Activated naive CD8-positive, alpha-beta T cell treated with anti-CD3 and anti-CD28 coated beads, Interleukin-2, amount 50 U/mL, for 24 hours (primary cell): ENCODE data around the gene DROSHA.
"Not testable (repeated sequence)": the region's sequence is repeated elsewhere in the genome, so short reads cannot be mapped to it uniquely, and the experiment has no call there.

Experiments used
- ATAC-seq: fragments of 150-1000 bp; cut with Tn5 transposase; one replicate; pipeline ENCODE4 v1.10.0; 2021
- DNase-seq: peaks from one replicate; pipeline ENCODE4 v3.0.0; 2021
- H3K27ac Mint-ChIP-seq: one replicate; pipeline ENCODE4 v1.8.0; 2021; ENCODE audit warnings: mild to moderate bottlenecking, mixed read lengths
- H3K27me3 Mint-ChIP-seq: one replicate; pipeline ENCODE4 v1.8.0; 2021; ENCODE audit warnings: mixed read lengths
- H3K36me3 Mint-ChIP-seq: one replicate; pipeline ENCODE4 v1.8.0; 2021; ENCODE audit warnings: low read depth, mixed read lengths
- H3K4me1 Mint-ChIP-seq: one replicate; pipeline ENCODE4 v1.8.0; 2021; ENCODE audit warnings: mixed read lengths
- H3K4me3 Mint-ChIP-seq: one replicate; pipeline ENCODE4 v1.8.0; 2021; ENCODE audit warnings: mild to moderate bottlenecking, moderate library complexity, mixed read lengths
- H3K9me3 Mint-ChIP-seq: one replicate; pipeline ENCODE4 v1.8.0; 2021; ENCODE audit warnings: mixed read lengths

The DROSHA gene

DNA sequence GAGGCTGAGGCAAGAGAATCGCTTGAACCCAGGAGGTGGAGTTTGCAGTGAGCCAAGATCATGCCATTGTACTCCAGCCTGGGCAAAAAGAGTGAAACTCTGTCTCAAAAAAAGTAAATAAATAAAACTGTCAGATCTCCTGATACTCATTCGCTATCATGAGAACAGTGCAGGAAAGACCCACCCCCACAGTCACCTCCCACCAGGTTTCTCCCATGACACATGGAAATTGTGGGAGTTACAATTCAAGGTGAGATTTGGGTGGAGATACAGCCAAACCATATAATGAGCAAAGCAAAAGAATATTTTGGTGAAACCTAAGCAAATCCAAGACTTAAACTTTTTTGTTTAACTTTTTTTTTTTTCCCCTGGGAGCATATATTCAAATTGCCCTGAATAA is 17.2 kb upstream of the DROSHA start:
- not testable (repeated sequence) for H3K9me3 Mint-ChIP-seq, H3K27me3 Mint-ChIP-seq, DNase-seq, ATAC-seq, H3K27ac Mint-ChIP-seq, H3K4me3 Mint-ChIP-seq
- peaks cover 11% of the 10 kb centered on the region for H3K4me1 Mint-ChIP-seq
- H3K36me3 Mint-ChIP-seq: peaks cover 67% of the 10 kb centered on the region

DNA sequence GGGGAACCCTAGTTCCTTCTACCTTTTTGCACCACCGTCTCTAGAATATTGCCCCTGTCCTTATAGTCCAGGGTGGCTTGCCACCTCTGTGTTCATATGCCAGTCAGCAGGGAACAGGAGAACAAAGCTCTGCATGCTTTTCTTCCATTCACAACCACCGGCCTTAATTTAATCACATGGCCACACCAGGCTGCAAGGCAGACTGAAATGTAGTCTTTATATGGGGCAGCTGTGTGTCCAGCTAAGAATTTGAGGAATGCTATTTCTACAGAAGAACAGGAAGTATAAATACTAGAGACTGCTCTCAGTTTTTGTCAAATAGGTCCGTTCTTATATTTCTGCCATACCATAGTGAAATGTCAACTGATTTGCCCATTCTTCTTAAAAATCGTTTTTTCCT is 6.0 kb upstream of the DROSHA start:
- H3K9me3 Mint-ChIP-seq: no peaks in the 10 kb centered on the region
- H3K36me3 Mint-ChIP-seq: peaks cover 58% of the 10 kb centered on the region
- H3K27me3 Mint-ChIP-seq: no peaks in the 10 kb centered on the region
- no peak overlapping the region for H3K4me3 Mint-ChIP-seq
- DNase-seq (no peak), ATAC-seq (no peak)
- peaks cover 13% of the 10 kb centered on the region for H3K4me1 Mint-ChIP-seq
- no peak overlapping the region for H3K27ac Mint-ChIP-seq

DNA sequence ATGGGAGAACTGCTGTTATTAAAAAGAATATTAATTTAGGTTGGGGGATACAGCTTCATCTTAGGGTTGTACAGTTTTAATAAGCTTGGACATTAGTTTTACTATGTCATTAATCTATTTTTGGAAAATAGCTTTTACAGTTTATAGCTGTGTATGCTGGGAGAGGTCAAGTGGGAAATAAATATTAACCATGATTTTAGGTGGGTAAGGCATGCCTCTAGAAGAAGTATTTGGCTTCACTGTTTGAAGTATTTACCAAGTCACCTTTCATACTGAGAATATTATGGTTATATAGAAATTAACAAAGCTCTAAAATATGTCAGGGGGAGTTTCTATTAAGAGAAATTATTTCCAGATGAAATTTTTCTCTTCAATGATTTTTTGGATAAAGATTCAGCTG is 5.5 kb upstream of the DROSHA start:
- no peak overlapping the region for H3K27ac Mint-ChIP-seq
- peaks cover 13% of the 10 kb centered on the region for H3K4me1 Mint-ChIP-seq
- DNase-seq: no peak
- peaks cover 54% of the 10 kb centered on the region for H3K36me3 Mint-ChIP-seq
- no peaks in the 10 kb centered on the region for H3K27me3 Mint-ChIP-seq
- H3K4me3 Mint-ChIP-seq: no peak overlapping the region
- ATAC-seq: no peak
- no peaks in the 10 kb centered on the region for H3K9me3 Mint-ChIP-seq

DNA sequence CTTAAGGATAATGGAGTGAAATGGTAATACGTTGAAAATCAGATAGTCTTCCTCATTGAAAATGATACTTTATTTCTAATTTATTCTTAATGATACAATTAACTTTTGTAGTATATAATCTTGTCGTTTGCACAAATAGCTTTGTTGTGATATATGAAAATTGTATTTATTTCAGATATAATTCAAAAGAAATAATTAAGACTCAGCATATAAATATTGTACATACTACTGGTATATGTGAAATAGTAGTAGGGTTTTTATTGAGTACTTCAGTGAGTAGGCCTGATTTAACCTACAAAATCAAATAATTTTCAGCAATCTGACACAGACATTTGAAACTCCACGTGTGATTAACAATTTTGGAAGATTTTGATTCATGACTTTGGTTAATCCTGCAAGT is 5.0 kb upstream of the DROSHA start:
- peaks cover 13% of the 10 kb centered on the region for H3K4me1 Mint-ChIP-seq
- no peaks in the 10 kb centered on the region for H3K9me3 Mint-ChIP-seq
- DNase-seq: no peak
- no peak overlapping the region for H3K27ac Mint-ChIP-seq
- no peaks in the 10 kb centered on the region for H3K27me3 Mint-ChIP-seq
- H3K36me3 Mint-ChIP-seq: peaks cover 53% of the 10 kb centered on the region
- ATAC-seq: no peak
- no peak overlapping the region for H3K4me3 Mint-ChIP-seq

DNA sequence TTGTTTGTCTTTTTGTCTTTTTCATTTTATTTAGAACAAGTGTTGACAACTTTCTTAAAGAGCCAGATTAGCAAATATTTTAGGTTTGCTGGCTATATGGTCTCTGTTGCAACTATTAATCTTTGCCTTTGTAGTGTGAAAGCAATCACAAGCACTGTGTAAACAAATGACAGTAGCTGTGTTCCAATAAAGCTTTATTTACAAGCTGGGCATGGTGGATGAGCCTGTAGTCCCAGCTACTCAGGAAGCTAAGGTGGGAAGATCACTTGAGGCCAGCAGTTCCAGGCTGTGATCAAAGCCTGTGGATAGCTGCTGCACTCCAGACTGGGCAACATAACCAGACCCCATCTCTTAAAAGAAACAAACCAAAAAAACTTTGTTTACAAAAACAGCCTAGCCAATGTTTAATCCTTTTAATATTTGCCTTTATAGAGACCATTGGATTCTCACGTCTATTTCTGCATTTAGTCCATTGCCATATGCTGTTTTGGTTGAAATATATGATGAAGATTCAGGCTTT is 2.7 kb upstream of the DROSHA start:
- Mint-ChIP-seq H3K36me3 (peaks cover 55% of the 10 kb centered on the region), H3K27me3 (no peaks in the 10 kb centered on the region), H3K9me3 (no peaks in the 10 kb centered on the region), H3K4me3 (peak overlapping the region; percentile 98), H3K4me1 (peaks cover 33% of the 10 kb centered on the region), H3K27ac (no peak overlapping the region)
- no peak for ATAC-seq
- no peak for DNase-seq

DNA sequence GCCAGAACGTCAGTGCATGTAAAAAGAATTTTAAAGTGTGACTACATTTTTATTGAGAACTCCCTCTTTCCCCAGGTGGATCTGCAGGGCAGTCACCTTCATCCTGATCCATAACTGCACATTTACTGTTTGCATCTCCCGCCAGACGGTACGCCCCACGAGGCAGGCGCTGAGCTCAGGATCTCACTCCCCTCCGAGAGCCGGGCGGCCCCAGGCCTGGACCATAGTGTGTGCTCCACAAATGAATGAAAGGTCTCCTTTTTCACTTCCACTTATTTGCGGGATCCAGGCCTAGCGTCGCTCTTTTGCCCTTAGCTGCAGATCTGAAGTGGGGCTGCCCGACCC is 378 bp downstream of the DROSHA start:
- DNase-seq (peak; percentile 38), ATAC-seq (no peak)
- no peaks in the 10 kb centered on the region for H3K27me3 Mint-ChIP-seq
- peaks cover 41% of the 10 kb centered on the region for H3K4me1 Mint-ChIP-seq
- no peaks in the 10 kb centered on the region for H3K9me3 Mint-ChIP-seq
- H3K36me3 Mint-ChIP-seq: peaks cover 64% of the 10 kb centered on the region
- H3K4me3 Mint-ChIP-seq: peak overlapping the region; percentile 98
- H3K27ac Mint-ChIP-seq: peak overlapping the region; percentile 96

DNA sequence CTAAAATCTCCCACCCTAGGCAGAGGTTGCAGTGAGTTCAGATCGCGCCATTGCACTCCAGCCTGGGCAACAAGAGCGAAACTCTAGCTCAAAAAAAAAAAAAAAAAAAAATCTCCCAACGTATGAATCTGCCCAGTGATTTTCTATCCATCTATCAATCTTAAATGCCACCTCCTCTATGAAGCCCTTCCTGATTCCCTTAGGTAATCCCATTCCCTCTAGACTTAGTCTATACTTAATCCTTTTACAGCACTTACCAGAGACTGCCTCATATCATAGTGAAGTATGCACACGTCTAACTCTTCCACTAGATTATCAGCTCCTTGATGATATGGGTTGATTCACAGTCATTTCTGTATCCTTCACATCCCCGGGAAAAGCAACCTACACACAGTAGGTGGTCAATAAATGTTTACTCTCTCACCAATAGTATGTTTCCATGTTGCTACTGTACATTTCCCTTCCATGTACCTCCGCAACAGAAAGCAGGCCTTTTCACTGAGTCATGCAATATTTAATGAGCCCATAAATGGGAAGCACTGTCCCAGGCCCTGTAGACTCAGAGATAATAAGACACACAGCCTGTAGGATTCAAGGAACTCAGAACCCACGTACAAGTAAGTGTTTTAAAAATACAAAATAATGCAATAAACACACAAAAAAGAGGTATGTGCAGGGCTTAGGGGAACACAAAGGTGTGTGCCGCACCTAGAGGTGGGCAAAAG is 1.2 kb downstream of the DROSHA start:
- no peaks in the 10 kb centered on the region for H3K9me3 Mint-ChIP-seq
- DNase-seq (no peak), ATAC-seq (no peak)
- peaks cover 64% of the 10 kb centered on the region for H3K36me3 Mint-ChIP-seq
- H3K27ac Mint-ChIP-seq: peak overlapping the region; percentile 96
- H3K27me3 Mint-ChIP-seq: no peaks in the 10 kb centered on the region
- H3K4me1 Mint-ChIP-seq: peaks cover 41% of the 10 kb centered on the region
- H3K4me3 Mint-ChIP-seq: peak overlapping the region; percentile 98

DNA sequence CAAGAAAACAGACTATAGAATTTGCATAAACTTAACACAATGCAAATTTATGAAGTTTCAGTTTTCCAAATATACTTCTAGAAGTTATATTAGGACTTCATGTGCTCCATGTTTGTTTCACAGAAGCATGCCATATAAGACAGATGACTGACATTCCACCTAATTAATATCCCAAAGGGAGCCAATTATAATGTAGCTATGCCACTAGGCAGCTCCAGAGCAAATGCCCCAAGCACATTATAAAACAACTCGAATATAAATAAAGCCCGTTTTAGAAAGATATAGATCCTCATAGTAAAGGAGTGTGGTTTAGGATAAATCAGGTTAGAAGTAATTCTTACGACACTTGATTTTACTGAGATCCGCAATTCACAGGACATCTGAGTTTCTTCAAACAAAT is 8.9 kb downstream of the DROSHA start:
- no peak for ATAC-seq
- no peak overlapping the region for H3K27ac Mint-ChIP-seq

DNA sequence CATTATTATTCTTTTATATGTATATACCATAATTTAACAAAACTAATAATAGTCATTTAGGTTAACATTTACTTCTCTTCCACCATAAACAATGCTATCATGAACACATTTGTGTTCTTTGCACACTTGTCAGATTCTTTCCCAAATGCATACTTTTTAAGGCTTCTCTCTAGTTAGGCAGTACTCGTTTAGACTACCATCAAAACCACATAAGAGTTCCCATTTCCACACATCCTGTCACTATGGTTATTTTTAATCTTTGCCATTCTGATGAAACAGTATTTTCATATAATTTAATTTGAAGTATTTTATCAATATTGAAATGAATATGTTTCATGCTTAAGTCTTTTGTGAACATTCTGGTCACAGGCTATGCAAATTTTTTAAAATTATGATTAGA is 15.1 kb downstream of the DROSHA start:
- no peak overlapping the region for H3K27ac Mint-ChIP-seq
- no peak for DNase-seq
- no peak overlapping the region for H3K4me3 Mint-ChIP-seq
- peaks cover 39% of the 10 kb centered on the region for H3K36me3 Mint-ChIP-seq
- no peaks in the 10 kb centered on the region for H3K27me3 Mint-ChIP-seq
- no peaks in the 10 kb centered on the region for H3K9me3 Mint-ChIP-seq
- H3K4me1 Mint-ChIP-seq: peaks cover 4% of the 10 kb centered on the region
- no peak for ATAC-seq

More for the DNA sequence above, 8.9 kb downstream of the DROSHA start:
- no peak for DNase-seq
- H3K4me3 Mint-ChIP-seq: no peak overlapping the region
- H3K36me3 Mint-ChIP-seq: peaks cover 56% of the 10 kb centered on the region
- no peaks in the 10 kb centered on the region for H3K9me3 Mint-ChIP-seq
- H3K27me3 Mint-ChIP-seq: no peaks in the 10 kb centered on the region
- peaks cover 4% of the 10 kb centered on the region for H3K4me1 Mint-ChIP-seq

DNA sequence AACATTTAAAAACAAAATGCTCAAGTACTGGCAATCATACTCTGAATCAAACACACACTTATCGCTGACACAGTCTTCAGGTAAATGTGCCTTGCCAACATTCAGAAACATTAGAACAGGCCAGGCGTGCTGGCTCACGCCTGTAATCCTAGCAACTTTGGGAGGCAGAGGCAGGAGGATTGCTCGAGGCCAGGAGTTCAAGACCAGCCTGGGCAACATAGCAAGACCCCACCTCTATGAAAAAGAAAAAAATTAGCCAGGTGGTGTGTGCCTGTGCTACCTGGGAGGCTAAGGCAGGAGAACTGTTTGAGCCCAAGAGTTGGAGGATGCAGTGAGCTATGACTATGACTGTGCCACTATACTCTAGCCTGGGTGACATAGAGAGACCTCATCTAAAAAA is 20.6 kb downstream of the DROSHA start:
- H3K4me1 Mint-ChIP-seq: no peaks in the 10 kb centered on the region
- H3K4me3 Mint-ChIP-seq: no peak overlapping the region
- no peaks in the 10 kb centered on the region for H3K27me3 Mint-ChIP-seq
- no peak for DNase-seq
- H3K36me3 Mint-ChIP-seq: peaks cover 58% of the 10 kb centered on the region
- no peaks in the 10 kb centered on the region for H3K9me3 Mint-ChIP-seq
- H3K27ac Mint-ChIP-seq: no peak overlapping the region
- no peak for ATAC-seq

DNA sequence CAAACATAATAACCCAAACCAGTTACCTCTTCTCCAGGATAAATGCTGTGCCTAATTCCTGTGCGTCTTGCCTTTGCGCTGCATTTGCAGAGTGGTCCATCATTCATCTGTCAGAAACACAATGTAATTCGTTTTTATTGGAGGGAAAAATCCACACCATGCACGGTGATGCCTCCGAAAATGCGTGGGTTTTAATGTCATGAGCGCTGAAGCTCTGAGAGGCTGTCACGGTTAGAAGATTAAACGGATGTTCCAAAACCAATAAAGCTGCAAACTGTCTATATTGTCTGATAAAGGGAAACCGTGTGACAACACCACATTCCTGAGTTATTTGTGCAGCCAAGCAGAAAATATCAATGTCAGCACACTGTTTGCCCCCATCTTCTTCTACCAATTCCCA is 27.4 kb downstream of the DROSHA start:
- ATAC-seq (no peak), DNase-seq (no peak)
- H3K4me1 Mint-ChIP-seq: no peaks in the 10 kb centered on the region
- H3K4me3 Mint-ChIP-seq: no peak overlapping the region
- no peaks in the 10 kb centered on the region for H3K27me3 Mint-ChIP-seq
- no peak overlapping the region for H3K27ac Mint-ChIP-seq
- peaks cover 58% of the 10 kb centered on the region for H3K36me3 Mint-ChIP-seq
- H3K9me3 Mint-ChIP-seq: no peaks in the 10 kb centered on the region

DNA sequence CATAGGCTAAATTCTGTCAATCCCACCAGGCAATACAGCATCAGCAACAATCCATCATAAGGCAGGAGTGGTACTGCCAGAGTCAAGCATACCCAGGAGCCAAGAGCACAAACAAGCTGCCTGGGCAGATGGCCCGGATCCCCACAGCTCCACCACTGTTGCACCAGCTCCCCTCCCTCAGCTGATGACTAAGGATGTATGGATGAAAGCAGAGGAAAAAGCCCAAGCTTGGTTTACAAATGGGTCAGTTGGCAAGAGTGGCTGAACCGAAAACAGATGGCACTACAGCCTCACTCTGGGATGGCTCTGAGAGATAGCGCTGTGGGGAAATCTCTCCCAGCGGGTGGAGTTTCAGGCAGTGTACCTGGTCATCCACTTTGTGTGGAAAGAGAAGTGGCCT is 29.4 kb downstream of the DROSHA start:
- H3K9me3 Mint-ChIP-seq: no peaks in the 10 kb centered on the region
- H3K4me1 Mint-ChIP-seq: no peaks in the 10 kb centered on the region
- no peak for DNase-seq
- no peak overlapping the region for H3K4me3 Mint-ChIP-seq
- no peak for ATAC-seq
- no peaks in the 10 kb centered on the region for H3K27me3 Mint-ChIP-seq
- no peak overlapping the region for H3K27ac Mint-ChIP-seq
- H3K36me3 Mint-ChIP-seq: peaks cover 52% of the 10 kb centered on the region

DNA sequence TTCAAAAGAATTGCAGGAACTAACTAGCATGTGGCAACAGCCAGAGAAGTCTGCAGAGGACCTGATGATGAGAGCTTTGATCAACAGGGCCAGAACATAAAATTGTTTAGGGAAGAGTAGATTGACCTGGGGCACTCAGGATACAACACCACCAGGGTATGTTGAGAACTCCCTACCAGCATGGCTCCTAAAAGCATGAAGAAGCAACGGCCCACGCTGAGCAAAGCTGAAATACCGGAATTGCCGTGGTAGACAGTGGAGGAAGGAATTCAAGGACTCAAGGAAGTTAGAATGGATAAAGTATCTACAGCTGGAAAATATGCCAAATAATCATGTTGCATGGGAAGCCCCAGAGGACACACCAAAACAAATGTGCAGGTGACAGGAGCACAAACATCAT is 31.6 kb downstream of the DROSHA start:
- Mint-ChIP-seq H3K4me3 (no peak overlapping the region), H3K4me1 (no peaks in the 10 kb centered on the region), H3K9me3 (no peaks in the 10 kb centered on the region), H3K36me3 (peaks cover 55% of the 10 kb centered on the region), H3K27me3 (no peaks in the 10 kb centered on the region), H3K27ac (no peak overlapping the region)
- DNase-seq (no peak), ATAC-seq (no peak)

DNA sequence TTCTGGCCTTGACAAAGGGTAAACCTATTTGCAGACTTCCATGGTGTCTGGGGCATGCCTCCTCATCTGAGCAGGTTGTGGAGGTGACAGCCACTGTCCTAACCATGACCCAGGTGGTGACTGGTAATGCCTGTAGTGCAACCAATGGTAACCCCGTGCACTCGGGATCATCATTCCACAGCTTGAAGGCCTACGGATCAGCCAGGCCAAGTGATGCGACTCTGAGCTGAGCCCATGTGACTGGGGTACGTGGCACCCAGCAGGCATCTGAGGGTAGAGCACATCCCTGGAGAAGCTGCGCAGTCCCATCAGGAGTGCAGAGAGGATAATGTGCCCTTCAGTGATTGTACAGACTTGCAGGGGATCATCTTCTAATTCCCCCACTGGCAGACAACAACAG is 35.0 kb downstream of the DROSHA start:
- Mint-ChIP-seq H3K4me3 (no peak overlapping the region), H3K27ac (no peak overlapping the region), H3K9me3 (no peaks in the 10 kb centered on the region), H3K36me3 (peaks cover 37% of the 10 kb centered on the region), H3K4me1 (no peaks in the 10 kb centered on the region), H3K27me3 (no peaks in the 10 kb centered on the region)
- DNase-seq (no peak), ATAC-seq (no peak)

DNA sequence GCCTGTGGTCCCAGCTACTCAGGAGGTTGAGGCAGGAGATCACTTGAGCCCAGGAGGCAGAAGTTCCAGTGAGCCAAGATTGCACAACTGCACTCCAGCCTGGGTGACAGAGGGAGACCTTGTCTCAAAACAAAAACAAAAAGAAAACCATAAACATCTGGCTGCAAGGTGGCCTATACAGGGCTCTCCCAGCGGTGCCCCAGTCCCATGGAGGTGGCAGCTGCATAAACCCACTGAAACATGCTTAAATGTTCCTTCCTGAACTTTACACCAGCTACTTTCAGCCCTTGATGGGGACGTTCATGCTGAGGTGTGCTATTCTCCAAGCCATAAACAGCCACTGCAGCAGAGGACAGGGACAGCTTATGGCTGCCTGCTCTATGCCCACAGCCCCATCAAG is 35.6 kb downstream of the DROSHA start:
- H3K27ac Mint-ChIP-seq: no peak overlapping the region
- H3K36me3 Mint-ChIP-seq: peaks cover 35% of the 10 kb centered on the region
- no peak overlapping the region for H3K4me3 Mint-ChIP-seq
- DNase-seq (no peak), ATAC-seq (no peak)
- H3K27me3 Mint-ChIP-seq: no peaks in the 10 kb centered on the region
- no peaks in the 10 kb centered on the region for H3K9me3 Mint-ChIP-seq
- no peaks in the 10 kb centered on the region for H3K4me1 Mint-ChIP-seq

DNA sequence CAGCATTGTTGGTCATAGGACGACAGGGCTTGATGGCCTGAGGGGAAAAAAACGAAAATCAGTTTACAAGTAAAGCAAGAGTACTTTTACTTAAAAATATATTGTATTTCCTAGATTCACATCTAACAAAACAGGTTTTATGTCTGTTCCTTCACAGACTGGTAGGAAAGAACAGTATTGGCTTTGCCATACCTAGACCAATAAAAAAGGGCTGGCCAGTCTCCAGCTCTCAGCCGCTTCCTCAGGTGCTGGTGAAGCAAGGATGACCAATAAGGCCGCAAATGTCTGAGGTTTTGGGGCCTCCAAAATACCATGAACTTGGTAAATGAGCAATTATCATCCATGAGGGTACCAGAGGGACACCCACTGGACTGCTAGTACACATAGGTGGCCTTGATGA is 36.6 kb downstream of the DROSHA start:
- no peaks in the 10 kb centered on the region for H3K9me3 Mint-ChIP-seq
- peaks cover 36% of the 10 kb centered on the region for H3K36me3 Mint-ChIP-seq
- ATAC-seq: no peak
- H3K4me1 Mint-ChIP-seq: no peaks in the 10 kb centered on the region
- H3K4me3 Mint-ChIP-seq: no peak overlapping the region
- no peak overlapping the region for H3K27ac Mint-ChIP-seq
- H3K27me3 Mint-ChIP-seq: no peaks in the 10 kb centered on the region
- no peak for DNase-seq
